ENCODE measurements around the gene KIF27.

The KIF27 gene

DNA sequence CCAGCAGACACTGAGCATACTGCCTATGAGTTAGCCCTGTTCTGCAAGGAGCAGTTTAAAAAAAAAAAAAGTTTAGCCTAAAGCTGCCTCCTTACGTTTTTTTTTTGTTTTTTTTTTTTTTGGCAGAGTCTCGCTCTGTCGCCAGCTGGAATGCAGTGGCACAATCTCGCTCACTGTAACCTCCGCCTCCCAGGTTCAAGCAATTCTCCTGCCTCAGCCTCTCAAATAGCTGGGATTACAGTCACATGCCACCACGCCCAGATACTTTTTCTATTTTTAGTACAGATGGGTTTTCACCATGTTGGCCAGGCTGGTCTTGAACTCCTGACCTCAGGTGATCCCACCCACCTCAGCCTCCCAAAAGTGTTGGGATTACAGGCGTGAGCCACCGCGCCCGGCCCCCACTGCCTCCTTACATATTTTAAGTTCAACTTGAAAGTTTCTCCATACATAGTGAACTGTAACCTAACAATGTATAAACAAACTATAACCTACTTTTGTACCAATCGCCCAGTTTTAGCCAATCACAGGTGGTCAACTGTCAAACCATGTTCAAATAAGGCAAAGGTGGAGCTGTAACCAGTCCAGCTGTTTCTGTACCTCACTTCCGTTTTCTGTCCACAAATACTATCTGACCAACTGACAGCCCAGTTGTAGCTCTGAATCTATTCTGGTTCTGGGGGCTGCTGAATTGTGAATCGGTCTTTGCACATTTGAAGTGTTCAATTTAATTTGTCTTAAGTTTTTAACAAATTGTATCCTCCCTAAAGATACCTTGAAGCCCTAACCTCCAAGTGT is 120.8 kb downstream of the KIF27 start:
- DNase-seq: no peak

- no peak for DNase-seq
Measured at GRCh38 chr9:83794051-83794450, 127.2 kb downstream of the KIF27 start.

GRCh38 chr9:83792746-83793145 is 128.5 kb downstream of the KIF27 start:
- no peak for DNase-seq

Data from NCI-H526 (cell line).